Measurements from ENCODE around the gene OSCP1.

Gene OSCP1

GRCh38 chr1:36400825-36401601, 49.2 kb downstream of the OSCP1 start:
- peak; percentile 70 for DNase-seq

DNA sequence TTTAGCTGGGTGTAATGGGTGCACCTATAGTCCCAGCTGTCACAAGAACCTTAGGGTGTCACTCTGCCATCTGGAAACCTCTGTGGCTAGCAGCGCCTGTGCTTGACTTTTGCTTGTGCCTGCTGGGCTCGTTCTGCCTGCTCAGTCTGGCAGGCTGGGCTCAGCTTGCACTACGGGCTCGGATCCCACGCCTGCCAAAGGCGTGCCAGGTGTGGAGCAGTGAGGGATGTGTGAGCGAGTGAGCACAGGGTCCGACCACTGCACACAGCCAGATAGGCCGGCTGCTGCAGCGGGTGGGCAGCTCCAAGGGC, 49.8 kb downstream of the OSCP1 start:
- no peak for DNase-seq

- no peak for DNase-seq
Observed at GRCh38 chr1:36398370-36398977, 51.8 kb downstream of the OSCP1 start.

- DNase-seq, result peak; percentile 95
Observed at GRCh38 chr1:36397378-36398230, 52.6 kb downstream of the OSCP1 start, which contains the start of gene LSM10. Gene LSM10 (minus strand): TSS chr1:36397908. CDS start chr1:36394129, 3,779 bp downstream.

GRCh38 chr1:36397083-36397377, 53.2 kb downstream of the OSCP1 start:
- no peak for DNase-seq

GRCh38 chr1:36396359-36396758, 53.9 kb downstream of the OSCP1 start:
- no peak for DNase-seq

- DNase-seq, result no peak
Observed at GRCh38 chr1:36393686-36394085, 56.6 kb downstream of the OSCP1 start.

- DNase-seq, result no peak
Observed at GRCh38 chr1:36392836-36393235, 57.4 kb downstream of the OSCP1 start.

- DNase-seq, result no peak
Observed at GRCh38 chr1:36391271-36391670, 59.0 kb downstream of the OSCP1 start.

DNA sequence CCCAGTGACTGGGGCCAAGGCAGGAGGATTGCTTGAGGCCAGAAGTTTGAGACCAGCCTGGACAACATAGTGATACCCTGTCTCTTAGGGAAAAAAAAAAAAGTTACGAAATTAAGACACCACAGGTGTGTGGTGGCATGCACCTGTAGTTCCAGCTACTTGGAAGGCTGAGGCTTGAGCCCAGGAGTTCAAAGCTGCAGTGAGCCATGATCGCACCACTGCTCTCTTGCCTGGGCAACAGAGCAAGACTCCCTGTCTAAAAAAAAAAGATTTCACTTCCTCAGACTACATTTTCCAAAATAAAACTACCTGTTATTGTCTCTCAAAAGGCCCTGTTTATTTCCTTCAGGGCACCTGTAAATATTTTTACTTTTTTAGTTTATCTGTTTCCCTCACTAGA, 59.8 kb downstream of the OSCP1 start:
- no peak for DNase-seq

DNA sequence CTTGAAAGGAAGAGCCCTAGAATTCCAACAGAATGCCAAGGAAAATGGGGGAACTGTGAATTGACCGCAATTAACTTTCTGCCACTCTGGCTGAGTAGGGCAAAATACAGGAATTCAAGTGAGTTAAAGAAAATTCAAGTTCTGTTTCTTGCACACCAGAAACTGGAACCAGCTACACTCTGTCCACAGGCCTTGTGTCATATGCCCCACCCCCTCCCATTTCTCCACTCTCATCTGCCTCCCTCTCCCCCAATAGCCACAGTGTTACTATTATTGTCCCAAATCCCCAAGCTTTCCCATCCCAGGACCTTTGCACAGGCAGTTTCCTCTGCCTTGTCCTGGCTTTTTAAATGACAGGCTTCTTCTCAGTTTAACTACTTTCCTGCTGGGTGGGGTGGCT, 60.3 kb downstream of the OSCP1 start:
- no peak for DNase-seq

GRCh38 chr1:36389261-36389660, 61.0 kb downstream of the OSCP1 start:
- DNase-seq, result no peak

DNA sequence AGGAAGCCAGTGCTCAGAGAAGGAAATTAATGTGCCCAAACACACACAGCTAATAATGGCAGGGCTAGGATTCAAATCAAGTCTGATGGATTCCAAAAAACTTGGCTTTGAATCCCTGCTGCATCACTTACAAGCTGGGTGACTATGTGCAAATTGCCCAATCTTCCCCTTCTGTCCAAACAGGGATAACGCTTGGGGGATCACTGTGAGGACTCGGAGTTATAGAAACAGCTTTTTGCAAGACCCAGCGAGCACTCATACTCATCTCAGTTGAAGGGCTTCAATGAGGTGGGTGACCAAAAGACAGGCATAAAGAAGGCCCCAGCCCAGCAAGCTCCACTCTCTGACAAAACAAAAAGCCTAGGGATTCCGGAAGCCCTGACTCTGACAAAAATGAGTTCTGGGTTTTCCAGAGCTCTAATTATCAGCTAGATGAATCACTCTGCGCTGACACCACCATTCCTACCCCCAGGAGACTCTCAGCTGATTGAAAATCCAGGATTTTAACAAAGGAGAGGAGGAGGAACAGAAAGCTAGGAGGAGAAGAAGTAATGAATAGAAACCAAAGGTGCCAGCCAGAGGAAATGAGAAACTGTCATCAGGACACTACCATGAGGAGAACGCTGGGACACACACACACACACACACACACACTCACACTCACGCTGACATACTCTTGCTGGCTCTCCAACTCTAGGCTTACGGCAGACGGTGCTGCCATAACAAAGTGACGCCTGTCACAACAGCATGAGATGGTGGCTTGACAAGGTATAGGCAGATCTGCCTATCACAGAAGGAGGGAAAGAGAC, 62.9 kb downstream of the OSCP1 start:
- DNase-seq, result no peak

- DNase-seq, result peak; percentile 83
Observed at GRCh38 chr1:36386265-36387140, 63.7 kb downstream of the OSCP1 start.

DNA sequence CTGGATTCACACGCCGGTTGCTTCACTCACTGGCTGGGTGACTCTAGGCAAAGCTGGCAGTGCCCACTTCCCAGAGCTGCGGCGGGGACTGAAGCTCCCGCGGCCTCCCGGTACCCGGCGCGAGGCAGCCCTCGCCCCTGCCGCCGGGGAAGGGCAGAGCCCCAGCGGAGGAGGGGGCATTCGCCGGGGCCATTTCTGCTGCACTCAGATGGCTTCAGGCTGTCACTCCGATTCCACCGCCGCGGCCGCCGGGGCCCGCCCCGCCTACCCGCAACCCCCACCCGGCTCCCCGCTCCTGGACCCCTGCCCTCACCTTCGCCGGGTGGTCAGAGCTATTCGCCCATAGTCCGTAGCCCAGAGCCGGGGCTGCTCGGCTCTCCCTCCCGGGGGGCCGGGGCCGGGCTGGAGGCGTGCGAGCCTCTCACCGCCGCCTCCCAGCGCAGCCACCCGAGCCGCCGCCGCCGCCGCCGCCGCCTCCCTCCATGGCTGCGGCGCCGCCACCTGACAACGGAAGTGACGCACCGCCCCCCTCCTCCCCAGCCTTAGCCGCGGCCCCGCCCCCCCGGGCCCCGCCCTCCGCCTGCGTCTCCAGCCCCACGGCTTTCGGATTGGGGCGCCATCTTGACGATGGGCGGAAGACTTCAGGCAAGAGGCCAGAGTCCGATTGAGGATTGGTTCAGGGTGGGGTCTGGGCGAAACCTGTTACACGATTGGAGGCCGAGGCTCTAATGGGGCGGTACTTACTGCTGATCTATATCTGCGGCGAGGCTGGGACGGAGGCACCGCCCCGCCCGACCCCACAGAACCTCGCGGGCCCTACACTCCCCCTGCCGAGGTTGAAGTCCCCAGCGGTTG, 64.6 kb downstream of the OSCP1 start, which contains the start of gene STK40:
STK40 (minus strand) TSS at position 515 of the 855 bp plus-strand sequence. CDS start 24,592 bp downstream, outside the sequence.
- DNase-seq, result peak; percentile 99

DNA sequence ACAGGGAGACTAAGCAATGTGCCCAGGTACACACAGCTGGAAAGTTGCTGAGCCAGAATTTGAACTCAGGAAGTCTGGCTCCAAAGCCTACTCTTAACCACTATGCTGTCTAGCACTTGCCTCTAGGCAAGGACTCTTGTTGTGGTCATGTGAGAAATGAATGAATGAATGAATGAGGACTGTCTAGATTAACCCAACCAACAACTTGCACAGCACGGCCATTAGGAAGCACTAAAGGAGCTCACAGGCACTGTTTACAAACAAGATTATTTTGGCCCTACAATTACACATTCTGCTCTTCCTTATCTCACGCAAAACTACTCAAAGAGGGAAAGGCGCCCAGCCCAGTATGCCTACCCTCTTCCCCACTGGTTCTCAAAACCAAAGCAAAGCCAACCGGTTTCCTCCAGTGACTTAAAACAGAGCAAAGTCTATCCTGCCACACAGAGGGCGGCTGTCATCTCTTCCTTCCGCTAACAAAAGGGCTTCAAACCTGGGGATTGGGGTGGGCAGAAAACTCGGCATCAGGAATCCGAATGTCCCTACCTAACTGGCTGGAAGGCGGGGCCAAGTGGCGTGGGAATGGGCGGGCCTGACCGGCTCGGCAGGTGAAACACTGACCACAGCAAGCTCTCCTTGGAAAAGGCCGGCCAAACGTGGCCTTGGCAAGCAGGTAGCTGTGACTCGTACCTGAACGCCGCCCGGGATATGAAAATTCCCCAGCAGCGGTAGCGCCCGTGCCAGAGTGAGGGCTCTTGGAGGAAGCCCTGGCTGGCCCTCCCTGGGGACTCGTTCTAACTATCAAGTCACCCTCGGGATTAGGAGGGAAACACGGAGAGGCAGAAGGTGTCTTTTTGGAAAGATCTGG, 65.5 kb downstream of the OSCP1 start:
- no peak for DNase-seq

DNA sequence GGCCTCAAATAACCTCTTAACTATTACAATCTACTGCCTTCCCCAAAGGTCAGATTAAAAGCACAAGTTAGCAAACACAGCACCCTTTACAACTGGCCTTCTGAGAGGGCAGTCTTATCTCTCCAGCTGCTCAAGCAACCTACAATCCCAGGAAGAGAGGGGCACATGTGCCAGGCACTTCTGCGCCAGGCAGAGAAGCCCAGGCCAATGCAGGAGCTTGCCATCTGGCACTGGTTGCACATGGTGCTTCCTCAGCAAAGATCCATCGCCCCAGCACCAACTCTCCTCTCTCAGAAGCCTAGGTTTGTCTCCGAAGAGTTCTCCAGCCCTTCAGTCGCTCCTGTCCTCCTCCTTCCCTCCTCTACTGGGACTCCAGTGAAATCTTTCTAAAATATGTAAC, 67.0 kb downstream of the OSCP1 start:
- DNase-seq, result no peak

GRCh38 chr1:36382669-36383068, 67.6 kb downstream of the OSCP1 start:
- no peak for DNase-seq

- DNase-seq, result no peak
Observed at GRCh38 chr1:36382231-36382630, 68.0 kb downstream of the OSCP1 start.

DNA sequence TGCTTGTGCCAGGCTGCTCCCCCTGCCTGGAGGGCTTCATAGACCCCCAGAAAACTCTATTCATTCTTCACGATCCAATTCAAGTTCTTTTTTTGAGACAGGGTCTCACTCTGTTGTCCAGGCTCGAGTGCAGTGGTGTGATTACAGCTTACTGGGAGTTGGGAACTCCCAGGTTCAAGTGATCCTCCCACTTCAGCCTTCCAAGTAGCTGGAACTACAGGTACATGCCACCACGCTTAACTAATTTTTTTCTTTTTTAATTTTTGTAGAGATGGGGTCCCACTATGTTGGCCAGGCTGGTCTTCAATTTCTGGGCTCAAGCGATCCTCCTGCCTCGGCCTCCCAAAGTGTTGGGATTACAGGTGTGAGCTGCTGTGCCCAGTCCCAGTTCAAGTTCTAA, 68.8 kb downstream of the OSCP1 start:
- no peak for DNase-seq
